GM12878 (cell line): ENCODE results near the gene TACR1. TPM values are rescaled to one million over a fixed set of nuclear protein-coding genes. Genes with fewer than 3 reads are reported as not detected.

ENCODE experiments used
- ATF3 ChIP-seq: IDR thresholded peaks from 2 replicates; pipeline ENCODE4 v1.6.1; 2011; ENCODE audit warnings: low read depth, mild to moderate bottlenecking, low read length, moderate library complexity, borderline replicate concordance; ENCODE audit errors: extremely low read depth
- BHLHE40 ChIP-seq, 2 experiments: fragments of 450-650 bp in 1 of 2; IDR thresholded peaks; 2 replicates each; pipeline ENCODE4 v1.6.1; 2011 to 2017; ENCODE audit warnings: low read depth in 2 of 2, borderline replicate concordance in 1 of 2, improper control_type of control experiment in 1 of 2, low read length in 1 of 2, mild to moderate bottlenecking in 1 of 2
- CEBPB ChIP-seq, 2 experiments: fragments of 150-350 bp in 1 of 2; IDR thresholded peaks; 2 replicates each; pipeline ENCODE4 v1.6.1; 2012 to 2014; ENCODE audit warnings: low read depth in 2 of 2, low read length in 2 of 2, borderline replicate concordance in 1 of 2, inconsistent platforms in 1 of 2
- CHD4 ChIP-seq: fragments of 200-600 bp; sonication (generic); IDR thresholded peaks from 2 replicates; pipeline ENCODE4 v1.6.1; 2016; ENCODE audit warnings: mild to moderate bottlenecking
- CREB1 ChIP-seq: IDR thresholded peaks from 2 replicates; pipeline ENCODE4 v1.6.1; 2012; ENCODE audit warnings: low read depth, mild to moderate bottlenecking, inconsistent platforms
- E2F8 ChIP-seq: fragments of 450-650 bp; IDR thresholded peaks from 2 replicates; pipeline ENCODE4 v1.6.1; 2018; ENCODE audit warnings: mild to moderate bottlenecking, low read depth, moderate library complexity; ENCODE audit not compliant: partially characterized antibody
- EGR1 ChIP-seq, 2 experiments: IDR thresholded peaks; 1 replicate in 1 of 2; 2 replicates in 1 of 2; pipeline ENCODE4 v1.6.1; 2011 to 2012; ENCODE audit warnings: low read depth in 2 of 2, low read length in 2 of 2, borderline replicate concordance in 1 of 2, mild to moderate bottlenecking in 1 of 2, moderate library complexity in 1 of 2
- IKZF1 ChIP-seq: fragments of 450-650 bp; conservative IDR thresholded peaks from 2 replicates; pipeline ENCODE4 v1.6.1; 2017; ENCODE audit warnings: antibody characterized with exemption, mild to moderate bottlenecking
- JUNB ChIP-seq: IDR thresholded peaks from 2 replicates; pipeline ENCODE4 v1.6.1; 2016; ENCODE audit warnings: antibody characterized with exemption, mild to moderate bottlenecking
- MEF2B ChIP-seq: fragments of 450-650 bp; IDR thresholded peaks from 2 replicates; pipeline ENCODE4 v1.6.1; 2018; ENCODE audit warnings: mild to moderate bottlenecking, moderate library complexity; ENCODE audit not compliant: partially characterized antibody, poor library complexity, severe bottlenecking
- MTA3 ChIP-seq: IDR thresholded peaks from 2 replicates; pipeline ENCODE4 v1.6.1; 2012; ENCODE audit warnings: low read length, inconsistent platforms, borderline replicate concordance
- NFIC ChIP-seq: IDR thresholded peaks from 2 replicates; pipeline ENCODE4 v1.6.1; 2012; ENCODE audit warnings: low read depth, mild to moderate bottlenecking, inconsistent platforms, low read length, moderate library complexity
- PML ChIP-seq: IDR thresholded peaks from 2 replicates; pipeline ENCODE4 v1.6.1; 2012; ENCODE audit warnings: low read length, inconsistent platforms
- RCOR1 ChIP-seq: conservative IDR thresholded peaks from 2 replicates; pipeline ENCODE4 v1.6.1; 2012; ENCODE audit warnings: low read depth, low read length, improper control_type of control experiment
- RUNX3 ChIP-seq: IDR thresholded peaks from 2 replicates; pipeline ENCODE4 v1.6.1; 2012; ENCODE audit warnings: low read length, inconsistent platforms
- SMAD1 ChIP-seq: fragments of 450-650 bp; IDR thresholded peaks from 2 replicates; pipeline ENCODE4 v1.6.1; 2018; ENCODE audit warnings: mild to moderate bottlenecking, low read depth; ENCODE audit not compliant: partially characterized antibody
- SUZ12 ChIP-seq: fragments of 200-600 bp; sonication (generic); IDR thresholded peaks from one replicate; pipeline ENCODE4 v1.6.1; 2018; ENCODE audit warnings: antibody characterized with exemption, mild to moderate bottlenecking; ENCODE audit not compliant: unreplicated experiment
- TARDBP ChIP-seq: IDR thresholded peaks from 2 replicates; pipeline ENCODE4 v1.6.1; 2016; ENCODE audit warnings: borderline replicate concordance
- TBL1XR1 ChIP-seq: IDR thresholded peaks from 2 replicates; pipeline ENCODE4 v1.6.1; 2012; ENCODE audit warnings: low read depth, low read length, improper control_type of control experiment
- WRNIP1 ChIP-seq: IDR thresholded peaks from 2 replicates; pipeline ENCODE4 v1.6.1; 2011; ENCODE audit warnings: low read depth, low read length, improper control_type of control experiment, borderline replicate concordance
- ZBTB4 ChIP-seq: fragments of 450-650 bp; formaldehyde crosslinking; IDR thresholded peaks from 2 replicates; pipeline ENCODE4 v1.4.0; 2022; ENCODE audit warnings: mild to moderate bottlenecking, moderate library complexity
- ZNF24 ChIP-seq: fragments of 450-650 bp; IDR thresholded peaks from 2 replicates; pipeline ENCODE4 v1.6.1; 2017; ENCODE audit warnings: antibody characterized with exemption, mild to moderate bottlenecking
- polyA plus RNA-seq, 11 experiments: library from polyadenylated mRNA; depleted of rRNA in 4 of 11; unstranded in 6 of 11; stranded (reverse) in 5 of 11; fragments of >200 nt; fragmentation: Nextera tagmentation in 4 of 11; fragmentation: Illumina TruSeq in 1 of 11; extraction: Ambion mirVana in 4 of 11; extraction: Trizol in 1 of 11; gene quantifications; 1 replicate in 1 of 11; 2 replicates in 10 of 11; pipeline versions ENCODE4 v1.2.1 to v1.2.3, GENCODE V29; 2011 to 2016; ENCODE audit warnings: inconsistent platforms in 2 of 11, missing spikeins in 2 of 11, low read depth in 1 of 11
- total RNA-seq, 4 experiments: library from RNA; depleted of rRNA in 3 of 4; stranded (reverse); fragments of >200 nt in 3 of 4; fragmentation: Illumina TruSeq in 1 of 4; extraction: Trizol in 1 of 4; gene quantifications; 2 replicates each; pipeline versions ENCODE4 v1.2.1 to v1.2.3, GENCODE V29; 2013 to 2021

TACR1 gene
- total and polyA plus RNA-seq, 10 of the 15 experiments (the other 5 are each of a cell fraction or from before 2014, with no cell fraction given) = 0.04 to 1.4 (median 0.15) TPM

- TF ChIP-seq E2F8 (no peak), RCOR1 (0 out of 2 replicates have a peak, but pooled peaks have one; percentile 55), SUZ12 (no peak), NFIC (peak; percentile 93), BHLHE40 (IDR thresholded peaks at IDR 0.05; ENCODE audit: borderline replicate concordance in 1 of 2, low read depth in 2 of 2, low read length in 1 of 2) (peak; percentile 47 to 62; a peak in 2 of 4 replicates), TARDBP (no peak), ATF3 (no peak), RUNX3 (peak; percentile 99), SMAD1 (peak; percentile 76), CEBPB (IDR thresholded peaks at IDR 0.05; ENCODE audit: borderline replicate concordance in 1 of 2, low read depth in 2 of 2, low read length in 2 of 2) (0 out of 4 replicates have a peak, but pooled peaks of 1 of the 2 experiments have one; percentile 31), MTA3 (0 out of 2 replicates have a peak, but pooled peaks have one; percentile 25), JUNB (peak; percentile 94), PML (peak; percentile 59; the same call in 1 of the 2 replicates), ZBTB4 (CRISPR knock-in tag) (no peak), ZNF24 (peak; percentile 66; the same call in 1 of the 2 replicates), EGR1 (IDR thresholded peaks at IDR 0.05; ENCODE audit: borderline replicate concordance in 1 of 2, low read depth in 2 of 2, low read length in 2 of 2) (no peak), WRNIP1 (no peak), MEF2B (peak; percentile 94), TBL1XR1 (peak; percentile 68; the same call in 1 of the 2 replicates), CREB1 (peak; percentile 53; the same call in 1 of the 2 replicates), IKZF1 (peak; percentile 87), CHD4 (no peak)
Observed at GRCh38 chr2:75055820-75056675, 143.3 kb downstream of the TACR1 start (continued).
